Naive thymus-derived CD4-positive, alpha-beta T cell (primary cell): Measurements from ENCODE around the gene ERI3. TPM values are rescaled to one million over a fixed set of nuclear protein-coding genes. Genes with fewer than 3 reads are reported as not detected.

Experiments used
- ATAC-seq: fragments of 150-1000 bp; cut with Tn5 transposase; 2 replicates; pipeline ENCODE4 v1.10.0; 2021; ENCODE audit warnings: mild to moderate bottlenecking, moderate library complexity
- CTCF ChIA-PET: fragments of 350-600 bp; sonication (Branson Sonifier 250); formaldehyde crosslinking; loops from one replicate; lab custom pipeline; 2021; ENCODE audit warnings: antibody characterized with exemption; lab: Charles Lee
- POLR2A ChIA-PET: fragments of 350-600 bp; sonication (Branson Sonifier 250); formaldehyde crosslinking; loops from one replicate; lab custom pipeline; 2021; ENCODE audit warnings: antibody characterized with exemption, inconsistent platforms; lab: Charles Lee
- DNase-seq, 9 donors: peaks; one replicate each; pipeline versions ENCODE4 v3.0.0 to v3.0.0-alpha.2; 2020 to 2022; ENCODE audit warnings: mixed read lengths in 1 of 9
- H3K27ac ChIP-seq: one replicate; pipeline ENCODE4 v1.7.0; 2013; ENCODE audit warnings: mild to moderate bottlenecking, low read depth, low read length, moderate library complexity
- H3K27me3 ChIP-seq, 2 donors: one replicate each; pipeline ENCODE4 v1.7.0; 2013; ENCODE audit warnings: low read length in 2 of 2, mild to moderate bottlenecking in 2 of 2, moderate library complexity in 2 of 2; ENCODE audit not compliant: control insufficient read depth in 2 of 2, insufficient read depth in 2 of 2
- H3K36me3 ChIP-seq, 3 experiments: 1 replicate in 2 of 3; 2 replicates in 1 of 3; pipeline ENCODE4 v1.7.0; 2013; ENCODE audit warnings: low read length in 3 of 3, mild to moderate bottlenecking in 3 of 3, moderate library complexity in 1 of 3; ENCODE audit not compliant: insufficient read depth in 3 of 3, control insufficient read depth in 2 of 3
- H3K4me1 ChIP-seq, 2 donors: one replicate each; pipeline ENCODE4 v1.7.0; 2013; ENCODE audit warnings: low read length in 2 of 2, mild to moderate bottlenecking in 2 of 2, moderate library complexity in 1 of 2; ENCODE audit not compliant: control insufficient read depth in 2 of 2, insufficient read depth in 2 of 2
- H3K4me3 ChIP-seq: 2 replicates; pipeline ENCODE4 v1.7.0; 2013; ENCODE audit warnings: mild to moderate bottlenecking, low read length
- H3K9me3 ChIP-seq, 3 experiments: 1 replicate in 2 of 3; 2 replicates in 1 of 3; pipeline ENCODE4 v1.7.0; 2013; ENCODE audit warnings: low read length in 3 of 3; ENCODE audit not compliant: control insufficient read depth in 2 of 3
- H3K27ac Mint-ChIP-seq, 9 donors: one replicate each; pipeline ENCODE4 v1.8.0; 2020 to 2022; ENCODE audit warnings: mixed read lengths in 9 of 9, mild to moderate bottlenecking in 8 of 9, moderate library complexity in 5 of 9, inconsistent platforms in 2 of 9
- H3K27me3 Mint-ChIP-seq, 5 donors: one replicate each; pipeline ENCODE4 v1.8.0; 2021 to 2022; ENCODE audit warnings: mixed read lengths in 5 of 5, mild to moderate bottlenecking in 1 of 5
- H3K36me3 Mint-ChIP-seq, 5 donors: one replicate each; pipeline ENCODE4 v1.8.0; 2020 to 2022; ENCODE audit warnings: mixed read lengths in 5 of 5, mild to moderate bottlenecking in 3 of 5, inconsistent platforms in 1 of 5
- H3K4me1 Mint-ChIP-seq, 7 donors: one replicate each; pipeline ENCODE4 v1.8.0; 2020 to 2022; ENCODE audit warnings: mixed read lengths in 7 of 7, mild to moderate bottlenecking in 3 of 7, inconsistent platforms in 1 of 7
- H3K4me3 Mint-ChIP-seq, 10 donors: one replicate each; pipeline ENCODE4 v1.8.0; 2020 to 2022; ENCODE audit warnings: mild to moderate bottlenecking in 10 of 10, mixed read lengths in 10 of 10, moderate library complexity in 6 of 10, inconsistent platforms in 2 of 10
- H3K9me3 Mint-ChIP-seq, 11 donors: one replicate each; pipeline ENCODE4 v1.8.0; 2020 to 2022; ENCODE audit warnings: mixed read lengths in 11 of 11, mild to moderate bottlenecking in 4 of 11, inconsistent platforms in 1 of 11, moderate library complexity in 1 of 11
- intact Hi-C, 2 donors: fragments of 100-400 bp; cut with micrococcal nuclease; formaldehyde crosslinking; loops; one replicate each; pipeline ENCODE4 v1.15.1; 2023
- polyA plus RNA-seq, 2 donors: library from polyadenylated mRNA; unstranded; fragments of 300-500 nt; fragmentation: Illumina TruSeq; gene quantifications; one replicate each; pipeline ENCODE4 v1.2.3, GENCODE V29; 2021
- total RNA-seq, 6 experiments: library from RNA in 5 of 6; stranded (reverse) in 5 of 6; gene quantifications; 1 replicate in 5 of 6; 2 replicates in 1 of 6; pipeline ENCODE4 v1.2.3 and lab custom pipeline; 2021 to 2026

Gene ERI3
- total and polyA plus RNA-seq, 7 experiments from 2014 or later, result 28.7 to 40.4 (median 36.2) TPM

GRCh38 chr1:44283524-44284173, 71.4 kb downstream of the ERI3 start:
- POLR2A ChIA-PET, result no interaction called here
- no peak for DNase-seq
- no peaks in the 10 kb centered on the region for H3K27me3 Mint-ChIP-seq
- no peaks in the 10 kb centered on the region for H3K4me1 ChIP-seq
- peak overlapping the region in 2 of 9 donors; percentile 46 to 51 for H3K27ac Mint-ChIP-seq
- ATAC-seq, result no peak
- H3K36me3 Mint-ChIP-seq, result peaks cover 3 to 51% (median 37%) of the 10 kb centered on the region in 5 donors
- H3K4me3 Mint-ChIP-seq, result peak overlapping the region in 1 of 10 donors; percentile 9
- CTCF ChIA-PET, result no interaction called here
- H3K36me3 ChIP-seq, result peaks cover 0 to 58% (median 7%) of the 10 kb centered on the region in 3 experiments
- no peak overlapping the region for H3K27ac ChIP-seq
- peaks cover 0 to 25% (median 16%) of the 10 kb centered on the region in 7 donors for H3K4me1 Mint-ChIP-seq
- intact Hi-C loops, result no loop called here
- H3K9me3 Mint-ChIP-seq, result no peaks in the 10 kb centered on the region
- H3K9me3 ChIP-seq, result no peaks in the 10 kb centered on the region
- H3K4me3 ChIP-seq, result no peak overlapping the region
- no peaks in the 10 kb centered on the region for H3K27me3 ChIP-seq

- H3K4me1 ChIP-seq, result no peaks in the 10 kb centered on the region
- H3K27ac ChIP-seq, result no peak overlapping the region
- Mint-ChIP-seq H3K4me1 (peaks cover 0 to 25% (median 16%) of the 10 kb centered on the region in 7 donors), H3K36me3 (peaks cover 0 to 47% (median 32%) of the 10 kb centered on the region in 5 donors), H3K9me3 (no peaks in the 10 kb centered on the region), H3K27me3 (no peaks in the 10 kb centered on the region), H3K27ac (peak overlapping the region in 1 of 9 donors; percentile 46), H3K4me3 (no peak overlapping the region)
- H3K9me3 ChIP-seq, result no peaks in the 10 kb centered on the region
- H3K36me3 ChIP-seq, result peaks cover 0 to 56% (median 7%) of the 10 kb centered on the region in 3 experiments
- CTCF ChIA-PET, result no interaction called here
- no peaks in the 10 kb centered on the region for H3K27me3 ChIP-seq
- intact Hi-C loops, result no loop called here
- no peak for ATAC-seq
- H3K4me3 ChIP-seq, result no peak overlapping the region
- POLR2A ChIA-PET, result no interaction called here
- DNase-seq, result no peak
Observed at GRCh38 chr1:44282704-44283426, 72.2 kb downstream of the ERI3 start.

- no peak overlapping the region for H3K4me3 Mint-ChIP-seq
- H3K27ac ChIP-seq, result no peak overlapping the region
- H3K9me3 ChIP-seq, result no peaks in the 10 kb centered on the region
- no peak overlapping the region for H3K4me3 ChIP-seq
- H3K4me1 ChIP-seq, result no peaks in the 10 kb centered on the region
- ChIA-PET POLR2A (no interaction called here), CTCF (no interaction called here)
- ATAC-seq, result no peak
- intact Hi-C loops, result no loop called here
- peaks cover 0 to 49% (median 7%) of the 10 kb centered on the region in 3 experiments for H3K36me3 ChIP-seq
- peaks cover 0 to 25% (median 16%) of the 10 kb centered on the region in 7 donors for H3K4me1 Mint-ChIP-seq
- no peaks in the 10 kb centered on the region for H3K27me3 Mint-ChIP-seq
- DNase-seq, result no peak
- peaks cover 0 to 42% (median 25%) of the 10 kb centered on the region in 5 donors for H3K36me3 Mint-ChIP-seq
- no peak overlapping the region for H3K27ac Mint-ChIP-seq
- no peaks in the 10 kb centered on the region for H3K27me3 ChIP-seq
- no peaks in the 10 kb centered on the region for H3K9me3 Mint-ChIP-seq
Observed at GRCh38 chr1:44281962-44282703, 72.9 kb downstream of the ERI3 start.

- POLR2A ChIA-PET, result no interaction called here
Observed at GRCh38 chr1:44276901-44277300, 78.2 kb downstream of the ERI3 start.

GRCh38 chr1:44275991-44276405, 79.1 kb downstream of the ERI3 start:
- Histone ChIP-seq H3K27me3 (no peaks in the 10 kb centered on the region), H3K27ac (no peak overlapping the region), H3K4me3 (no peak overlapping the region), H3K9me3 (no peaks in the 10 kb centered on the region), H3K36me3 (peaks cover 0 to 3% (median 0%) of the 10 kb centered on the region in 3 experiments), H3K4me1 (peaks cover 0 to 17% of the 10 kb centered on the region in 2 donors)
- ChIA-PET POLR2A (no interaction called here), CTCF (interaction anchor here (1.1 kb wide), 1 partner anchor 8 kb away, joined by 4 read pairs; no protein-coding TSS in a partner anchor)
- Mint-ChIP-seq H3K4me1 (peaks cover 10 to 39% (median 28%) of the 10 kb centered on the region in 7 donors), H3K36me3 (peaks cover 0 to 13% (median 8%) of the 10 kb centered on the region in 5 donors), H3K9me3 (no peaks in the 10 kb centered on the region), H3K4me3 (no peak overlapping the region), H3K27ac (no peak overlapping the region), H3K27me3 (no peaks in the 10 kb centered on the region)
- no peak for ATAC-seq
- intact Hi-C loops, result no loop called here
- DNase-seq, result no peak

More at GRCh38 chr1:44276901-44277300, 78.2 kb downstream of the ERI3 start:
- no peak overlapping the region for H3K27ac Mint-ChIP-seq
- H3K9me3 Mint-ChIP-seq, result no peaks in the 10 kb centered on the region
- CTCF ChIA-PET, result interaction anchor here (1.1 kb wide), 1 partner anchor 9 kb away, joined by 4 read pairs; no protein-coding TSS in a partner anchor
- peaks cover 0 to 9% (median 4%) of the 10 kb centered on the region in 5 donors for H3K36me3 Mint-ChIP-seq
- Histone ChIP-seq H3K27ac (no peak overlapping the region), H3K9me3 (no peaks in the 10 kb centered on the region), H3K27me3 (no peaks in the 10 kb centered on the region), H3K36me3 (peaks cover 0 to 6% (median 0%) of the 10 kb centered on the region in 3 experiments), H3K4me1 (peaks cover 0 to 17% of the 10 kb centered on the region in 2 donors), H3K4me3 (no peak overlapping the region)
- no peak for ATAC-seq
- no peaks in the 10 kb centered on the region for H3K27me3 Mint-ChIP-seq
- DNase-seq, result no peak
- intact Hi-C loops, result no loop called here
- no peak overlapping the region for H3K4me3 Mint-ChIP-seq
- peaks cover 10 to 39% (median 28%) of the 10 kb centered on the region in 7 donors for H3K4me1 Mint-ChIP-seq

- ChIA-PET POLR2A (no interaction called here), CTCF (no interaction called here)
- Mint-ChIP-seq H3K4me1 (peaks cover 10 to 36% (median 27%) of the 10 kb centered on the region in 7 donors), H3K27me3 (no peaks in the 10 kb centered on the region), H3K9me3 (no peaks in the 10 kb centered on the region), H3K27ac (peak overlapping the region in 8 of 9 donors; percentile 1 to 87 (median 48)), H3K36me3 (peaks cover 0 to 13% (median 8%) of the 10 kb centered on the region in 5 donors), H3K4me3 (peak overlapping the region in 5 of 10 donors; percentile 8 to 48 (median 18))
- intact Hi-C loops, result no loop called here
- DNase-seq (no peak), ATAC-seq (no peak)
- peaks cover 0 to 3% (median 0%) of the 10 kb centered on the region in 3 experiments for H3K36me3 ChIP-seq
- no peaks in the 10 kb centered on the region for H3K9me3 ChIP-seq
- peaks cover 0 to 17% of the 10 kb centered on the region in 2 donors for H3K4me1 ChIP-seq
- H3K27ac ChIP-seq, result no peak overlapping the region
- no peak overlapping the region for H3K4me3 ChIP-seq
- no peaks in the 10 kb centered on the region for H3K27me3 ChIP-seq
Observed at GRCh38 chr1:44275296-44275962, 79.6 kb downstream of the ERI3 start.
